Midbrain (tissue), 1 donor: ENCODE measurements around the gene SULT1A3.
"Not testable (repeated sequence)": the region's sequence is repeated elsewhere in the genome, so short reads cannot be mapped to it uniquely, and the experiment has no call there.

ENCODE experiments used
- DNase-seq: peaks from one replicate; lab custom pipeline; 2025; lab: John Stamatoyannopoulos, UW

SULT1A3 gene

DNA sequence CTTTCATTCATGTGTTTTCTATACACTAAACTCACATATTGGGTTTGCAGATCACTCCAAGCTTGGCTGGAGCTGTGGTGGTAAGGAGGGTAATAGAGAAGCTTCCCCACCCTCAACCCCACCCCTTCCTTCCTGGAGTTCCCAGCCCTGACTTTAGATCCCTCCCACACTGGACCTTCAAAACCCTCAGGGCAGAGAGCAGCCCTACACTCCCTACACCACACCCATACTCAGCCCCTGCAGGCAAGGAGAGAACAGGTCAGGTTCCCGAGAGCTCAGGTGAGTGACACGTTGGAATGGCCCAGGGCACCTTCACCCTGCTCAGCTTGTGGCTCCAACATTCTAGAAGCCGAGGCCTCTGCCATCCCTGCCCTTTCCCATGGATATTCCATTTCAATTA is at the start of gene SULT1A3:
Gene SULT1A3, plus strand, starts transcription at position 207 of the 400 bp plus-strand sequence. CDS start 1,474 bp downstream, outside the sequence.
- not testable (repeated sequence) for DNase-seq

DNA sequence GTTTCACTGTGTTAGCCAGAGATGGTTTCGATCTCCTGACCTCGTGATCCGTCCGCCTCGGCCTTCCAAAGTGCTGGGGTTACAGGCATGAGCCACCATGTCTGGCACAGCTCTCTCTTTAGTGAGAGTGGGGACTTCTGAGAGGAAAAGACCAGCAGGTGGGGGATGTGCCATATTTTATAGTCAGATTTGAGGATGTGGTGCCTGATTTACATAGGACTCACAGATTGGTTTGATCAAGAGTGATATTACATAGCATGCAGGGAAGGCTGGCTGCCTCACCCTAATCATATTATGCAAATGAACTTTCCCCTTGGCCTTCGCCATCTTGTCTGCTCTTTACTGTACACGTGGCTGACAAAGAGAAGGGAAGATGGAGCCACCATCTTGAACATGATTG is 48.0 kb upstream of the SULT1A3 start:
- DNase-seq = no peak

- DNase-seq = no peak
Measured at GRCh38 chr16:30152517-30152916, 46.5 kb upstream of the SULT1A3 start.

DNA sequence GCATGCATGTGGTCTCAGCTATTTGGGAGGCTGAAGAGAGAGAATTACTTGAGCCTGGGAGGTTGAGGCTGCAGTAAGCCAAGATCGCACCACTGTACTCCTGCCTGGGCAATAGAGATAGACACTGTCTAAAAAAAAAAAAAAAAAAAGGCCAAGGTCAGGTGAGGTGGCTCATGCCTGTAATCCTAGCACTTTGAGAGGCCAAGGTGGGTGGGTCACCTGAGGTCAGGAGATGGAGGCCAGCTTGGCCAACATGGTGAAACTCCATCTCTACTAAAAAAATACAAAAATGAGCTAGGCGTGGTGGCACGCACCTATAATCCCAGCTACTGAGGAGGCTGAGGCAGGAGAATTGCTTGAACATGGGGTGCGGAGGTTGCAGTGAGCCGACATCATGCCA is 43.9 kb upstream of the SULT1A3 start:
- no peak for DNase-seq

DNA sequence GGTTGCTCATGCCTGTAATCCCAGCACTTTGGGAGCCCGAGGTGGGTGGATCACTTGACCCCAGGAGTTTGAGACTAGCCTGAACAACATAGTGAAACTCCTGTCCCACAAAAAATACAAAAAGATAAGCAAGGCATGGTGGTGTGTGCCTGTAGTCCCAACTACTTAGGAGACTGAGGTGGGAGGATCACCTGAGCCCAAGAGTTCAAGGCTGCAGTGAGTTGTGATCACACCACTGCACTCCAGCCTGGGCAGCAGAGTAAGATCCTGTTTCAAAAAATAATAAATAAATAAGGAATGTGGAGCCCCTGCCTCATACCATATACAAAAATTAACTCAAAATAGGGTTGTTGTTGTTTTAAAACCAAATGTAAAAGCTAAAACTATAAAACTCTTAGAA is 41.8 kb upstream of the SULT1A3 start:
- DNase-seq = no peak

- no peak for DNase-seq
Measured at GRCh38 chr16:30163538-30163937, 35.5 kb upstream of the SULT1A3 start.

- no peak for DNase-seq
Measured at GRCh38 chr16:30166202-30166902, 32.7 kb upstream of the SULT1A3 start.

DNA sequence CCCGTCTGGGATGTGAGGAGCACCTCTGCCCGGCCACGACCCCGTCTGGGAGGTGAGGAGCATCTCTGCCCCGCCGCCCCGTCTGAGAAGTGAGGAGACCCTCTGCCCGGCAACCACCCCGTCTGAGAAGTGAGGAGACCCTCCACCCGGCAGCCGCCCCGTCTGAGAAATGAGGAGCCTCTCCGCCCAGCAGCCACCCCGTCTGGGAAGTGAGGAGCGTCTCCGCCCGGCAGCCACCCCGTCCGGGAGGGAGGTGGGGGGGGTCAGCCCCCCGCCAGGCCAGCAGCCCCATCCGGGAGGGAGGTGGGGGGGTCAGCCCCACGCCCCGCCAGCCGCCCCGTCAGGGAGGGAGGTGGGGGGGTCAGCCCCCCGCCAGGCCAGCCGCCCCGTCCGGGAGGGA is 30.3 kb upstream of the SULT1A3 start:
- not testable (repeated sequence) for DNase-seq

GRCh38 chr16:30169416-30169815 is 29.6 kb upstream of the SULT1A3 start:
- not testable (repeated sequence) for DNase-seq

DNA sequence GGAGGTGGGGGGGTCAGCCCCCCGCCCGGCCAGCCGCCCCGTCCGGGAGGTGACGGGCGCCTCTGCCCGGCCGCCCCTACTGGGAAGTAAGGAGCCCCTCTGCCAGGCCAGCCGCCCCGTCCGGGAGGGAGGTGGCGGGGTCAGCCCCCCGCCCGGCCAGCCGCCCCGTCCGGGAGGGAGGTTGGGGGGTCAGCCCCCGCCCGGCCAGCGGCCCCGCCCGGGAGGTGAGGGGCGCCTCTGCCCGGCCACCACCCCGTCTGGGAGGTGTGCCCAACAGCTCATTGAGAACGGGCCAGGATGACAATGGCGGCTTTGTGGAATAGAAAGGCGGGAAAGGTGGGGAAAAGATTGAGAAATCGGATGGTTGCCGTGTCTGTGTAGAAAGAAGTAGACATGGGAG is 28.9 kb upstream of the SULT1A3 start:
- DNase-seq = not testable (repeated sequence)

DNA sequence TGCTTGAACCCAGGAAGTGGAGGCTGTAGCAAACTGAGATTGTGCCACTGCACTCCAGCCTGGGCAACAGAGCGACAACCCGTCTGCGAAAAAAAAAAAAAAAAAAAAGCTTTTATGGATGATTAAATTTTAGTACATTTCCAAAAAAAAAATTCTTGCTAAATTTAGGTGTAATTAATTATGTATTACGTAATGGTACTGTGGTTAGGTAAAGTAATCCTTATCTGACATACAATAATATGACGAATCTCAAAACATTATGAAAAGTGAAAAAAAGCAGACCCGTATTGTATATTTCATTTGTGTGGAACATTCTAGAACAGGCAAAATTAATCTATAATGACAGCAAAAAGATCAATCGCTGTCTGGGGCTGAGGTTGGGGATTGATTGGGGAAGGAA is 26.0 kb upstream of the SULT1A3 start:
- no peak for DNase-seq

- DNase-seq = not testable (repeated sequence)
Measured at GRCh38 chr16:30176876-30177275, 22.2 kb upstream of the SULT1A3 start.

DNA sequence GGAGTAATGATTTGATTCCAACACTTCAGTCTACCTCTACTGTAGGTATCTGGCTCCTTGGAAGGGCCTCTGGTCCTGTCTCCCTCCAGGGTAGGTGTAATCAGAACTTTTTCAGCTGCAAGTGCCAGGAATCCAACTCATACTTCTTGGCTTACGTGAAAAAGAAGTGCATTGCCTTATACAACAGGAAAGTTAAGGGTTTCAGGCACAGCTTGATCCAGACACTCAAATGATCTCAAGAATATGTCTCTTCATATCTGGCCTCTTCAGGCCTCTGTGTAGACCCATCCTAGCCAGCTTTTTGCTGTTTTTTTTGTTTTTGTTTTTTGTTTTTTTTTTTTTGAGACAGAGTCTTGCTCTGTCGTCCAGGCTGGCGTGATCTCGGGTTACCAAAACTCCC is 19.9 kb upstream of the SULT1A3 start:
- DNase-seq = no peak

- no peak for DNase-seq
Measured at GRCh38 chr16:30179931-30180330, 19.1 kb upstream of the SULT1A3 start.

GRCh38 chr16:30180741-30181140 is 18.3 kb upstream of the SULT1A3 start:
- no peak for DNase-seq

DNA sequence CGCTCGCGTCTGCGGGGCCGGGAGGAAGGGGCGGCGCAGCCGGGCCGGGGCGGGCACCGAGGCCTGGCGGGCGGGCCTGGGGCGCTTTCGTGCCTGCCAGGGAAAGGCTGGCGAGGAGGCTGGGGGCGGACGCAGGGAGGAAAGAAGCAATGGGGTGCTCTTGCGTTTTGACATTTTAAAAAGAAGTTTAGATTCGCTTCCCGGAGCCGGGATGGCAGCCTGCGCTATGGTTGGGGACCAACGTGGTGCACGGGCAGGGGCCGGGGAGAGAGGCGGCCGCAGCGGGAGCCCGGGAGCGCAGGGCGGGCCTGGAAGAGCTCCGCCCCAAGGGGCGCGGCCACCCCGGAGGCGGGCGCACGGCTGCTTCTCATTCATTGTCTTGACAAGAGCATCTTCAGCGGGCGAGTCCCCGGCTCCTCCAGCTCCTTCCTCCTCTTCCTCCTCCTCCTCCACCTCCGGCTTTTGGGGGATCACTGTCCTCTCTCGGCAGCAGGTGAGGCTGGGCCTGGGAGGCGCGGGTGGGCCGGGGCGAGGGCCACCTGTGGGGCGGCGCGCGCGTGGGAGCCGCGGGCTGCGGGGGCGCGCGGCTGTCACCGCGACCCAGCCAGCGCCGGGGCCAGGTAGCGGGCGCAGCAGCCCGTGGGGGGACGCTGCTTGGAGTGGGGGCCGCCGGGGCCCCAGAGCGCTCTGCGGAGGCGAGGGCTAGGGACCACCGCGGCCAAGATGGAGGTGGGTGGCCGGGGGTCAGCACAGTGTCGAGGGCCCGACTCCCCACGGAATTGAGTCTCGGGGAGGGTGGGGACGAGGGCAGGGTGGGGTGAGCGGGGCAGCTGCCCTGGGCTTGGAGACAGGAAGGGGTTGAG is 15.6 kb upstream of the SULT1A3 start, which contains the start of gene CORO1A:
Gene CORO1A, plus strand, starts transcription at position 370 of the 863 bp plus-strand sequence. CDS start 1,608 bp downstream, outside the sequence.
- DNase-seq = peak; percentile 80

DNA sequence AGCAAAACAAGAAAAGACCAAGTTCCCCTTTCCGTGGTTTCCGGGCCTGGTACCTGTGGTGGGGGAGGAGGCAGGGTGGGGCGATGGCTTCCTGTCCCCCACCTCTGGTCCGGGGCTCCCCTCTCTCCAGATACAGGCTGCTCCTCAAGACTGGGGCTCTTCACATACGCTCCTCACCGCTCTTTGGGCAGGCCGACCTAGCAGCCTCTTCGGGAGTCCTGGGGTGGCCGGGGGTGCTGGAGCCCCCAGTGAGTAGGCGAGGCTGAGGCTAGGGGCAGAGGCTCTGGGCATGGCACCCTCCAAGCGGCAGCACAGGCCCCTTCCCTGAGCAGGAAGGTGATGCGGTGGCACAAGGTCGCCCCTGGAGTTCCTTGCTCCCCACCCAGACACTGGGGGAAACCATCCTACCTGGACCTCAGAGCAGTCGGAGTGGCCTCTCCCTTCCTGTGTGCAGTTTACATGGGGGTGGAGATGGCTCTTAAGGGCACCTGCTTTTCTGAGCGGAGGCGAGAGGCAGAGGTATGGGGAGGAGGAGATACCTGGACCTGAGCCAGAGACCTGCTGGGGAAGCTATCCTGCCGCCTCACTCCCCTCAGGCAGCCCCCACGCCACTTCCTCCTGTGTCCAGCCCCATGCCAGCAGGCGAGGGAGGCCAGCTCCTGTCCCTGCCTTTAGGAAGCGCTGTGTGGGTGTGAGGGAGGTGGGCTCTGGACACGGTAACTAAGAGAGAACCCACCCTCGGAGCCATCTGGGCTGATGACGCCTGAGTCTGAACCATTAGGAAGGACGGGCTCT is 14.8 kb upstream of the SULT1A3 start:
- no peak for DNase-seq

GRCh38 chr16:30184891-30185682 is 14.0 kb upstream of the SULT1A3 start:
- DNase-seq = no peak

DNA sequence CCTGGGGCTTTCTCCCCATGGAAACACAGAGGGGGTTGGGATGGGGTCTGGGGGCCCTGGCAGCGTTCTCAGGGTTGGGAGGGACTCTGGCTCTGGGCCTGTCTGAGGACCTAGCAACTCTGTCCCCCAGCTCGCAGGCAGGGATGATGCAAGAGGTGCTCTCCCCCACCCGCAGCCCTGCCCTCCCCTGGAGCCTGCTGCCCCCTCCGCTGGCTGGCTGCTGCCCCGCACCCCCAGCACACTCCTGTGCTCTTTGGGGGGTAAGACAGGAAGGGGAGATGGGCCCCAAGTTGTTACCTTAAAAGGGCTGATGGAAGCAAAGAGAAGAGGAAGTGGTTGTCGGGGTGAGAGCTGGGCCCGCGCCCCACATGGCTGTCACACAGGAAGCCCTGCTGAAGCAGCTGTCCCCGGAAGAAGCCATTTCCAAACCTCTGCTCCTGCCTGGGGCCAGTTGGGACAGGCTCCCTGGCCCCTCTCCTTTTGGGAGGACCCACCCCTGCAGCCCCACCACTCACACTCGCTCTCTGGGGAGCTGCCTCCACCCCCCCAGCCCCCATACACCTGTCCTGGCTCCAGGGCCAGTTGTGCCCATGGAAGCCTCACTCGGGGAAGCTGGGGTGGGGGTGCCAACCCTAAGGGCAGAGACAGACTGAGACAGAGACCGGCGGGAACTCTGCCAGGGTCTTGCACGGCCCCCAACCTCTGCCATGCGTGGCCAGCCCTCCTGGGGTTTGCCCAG is 13.2 kb upstream of the SULT1A3 start:
- peak; percentile 31 for DNase-seq

- no peak for DNase-seq
Measured at GRCh38 chr16:30186444-30186781, 12.6 kb upstream of the SULT1A3 start.
